ENCODE data around the gene SPATA4. TPM values are rescaled to one million over a fixed set of nuclear protein-coding genes. Genes with fewer than 3 reads are reported as not detected.
"Not testable (repeated sequence)": the region's sequence is repeated elsewhere in the genome, so short reads cannot be mapped to it uniquely, and the experiment has no call there.

Gene SPATA4
- total RNA-seq, 6 experiments from 2014 or later, result not detected

DNA sequence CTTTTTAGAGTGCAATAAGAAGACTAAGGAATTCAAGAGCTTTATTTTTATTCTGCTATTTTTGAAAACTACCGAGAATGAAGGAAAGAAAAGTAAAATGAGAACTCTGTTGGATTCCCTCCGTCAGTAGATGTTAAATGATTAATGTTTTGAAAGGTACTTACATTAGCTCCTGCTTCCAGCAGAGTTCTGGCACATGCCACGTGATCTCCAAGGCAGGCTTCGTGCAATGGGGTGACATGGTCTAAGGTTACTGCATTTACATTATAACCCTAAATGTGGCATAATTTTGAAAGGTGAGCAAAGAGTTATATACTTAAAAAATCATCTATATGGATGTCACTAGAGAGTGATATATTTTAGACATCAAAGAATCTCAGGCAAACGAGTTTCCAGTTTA, 26.8 kb upstream of the SPATA4 start:
- Histone ChIP-seq H3K27ac (no peak overlapping the region), H3K36me3 (no peaks in the 10 kb centered on the region), H3K9me3 (no peaks in the 10 kb centered on the region), H3K4me3 (no peak overlapping the region), H3K4me1 (no peaks in the 10 kb centered on the region), H3K27me3 (no peaks in the 10 kb centered on the region)
- no peak for DNase-seq
- WGBS (ENCODE audit: insufficient coverage, low coverage, low lambda C conversion rate, missing lambda C conversion rate), result 60% methylated on average over 5 of the region's 5 CpGs
- no peak for TF ChIP-seq POLR2A (IDR thresholded peaks at IDR 0.05)
- TF ChIP-seq, protein P1, sequence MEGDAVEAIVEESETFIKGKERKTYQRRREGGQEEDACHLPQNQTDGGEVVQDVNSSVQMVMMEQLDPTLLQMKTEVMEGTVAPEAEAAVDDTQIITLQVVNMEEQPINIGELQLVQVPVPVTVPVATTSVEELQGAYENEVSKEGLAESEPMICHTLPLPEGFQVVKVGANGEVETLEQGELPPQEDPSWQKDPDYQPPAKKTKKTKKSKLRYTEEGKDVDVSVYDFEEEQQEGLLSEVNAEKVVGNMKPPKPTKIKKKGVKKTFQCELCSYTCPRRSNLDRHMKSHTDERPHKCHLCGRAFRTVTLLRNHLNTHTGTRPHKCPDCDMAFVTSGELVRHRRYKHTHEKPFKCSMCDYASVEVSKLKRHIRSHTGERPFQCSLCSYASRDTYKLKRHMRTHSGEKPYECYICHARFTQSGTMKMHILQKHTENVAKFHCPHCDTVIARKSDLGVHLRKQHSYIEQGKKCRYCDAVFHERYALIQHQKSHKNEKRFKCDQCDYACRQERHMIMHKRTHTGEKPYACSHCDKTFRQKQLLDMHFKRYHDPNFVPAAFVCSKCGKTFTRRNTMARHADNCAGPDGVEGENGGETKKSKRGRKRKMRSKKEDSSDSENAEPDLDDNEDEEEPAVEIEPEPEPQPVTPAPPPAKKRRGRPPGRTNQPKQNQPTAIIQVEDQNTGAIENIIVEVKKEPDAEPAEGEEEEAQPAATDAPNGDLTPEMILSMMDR (IDR thresholded peaks at IDR 0.05), result no peak
- intact Hi-C loops (cut with DNase I), result no loop called here
- no peak for ATAC-seq

DNA sequence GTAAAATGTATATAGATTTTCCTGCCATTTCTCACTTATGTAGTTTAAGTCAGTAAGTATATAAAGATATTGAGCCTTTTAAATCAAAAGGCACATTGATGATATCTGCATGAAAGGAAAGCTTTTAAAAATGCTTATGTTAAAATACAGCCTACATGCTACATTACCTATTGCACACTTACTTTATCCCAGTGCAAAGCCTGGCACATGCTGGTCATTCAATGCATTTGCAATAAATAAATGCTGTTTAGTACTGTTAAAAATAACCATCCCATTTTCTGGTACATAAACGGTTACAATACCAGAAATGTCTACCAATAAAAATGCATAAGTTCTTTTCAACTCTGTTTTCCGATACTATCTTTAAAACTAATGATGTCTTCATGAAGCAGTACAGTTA, 22.1 kb upstream of the SPATA4 start:
- TF ChIP-seq, protein P1 (IDR thresholded peaks at IDR 0.05), result no peak
- TF ChIP-seq POLR2A (IDR thresholded peaks at IDR 0.05), result no peak
- Histone ChIP-seq H3K36me3 (no peaks in the 10 kb centered on the region), H3K27me3 (no peaks in the 10 kb centered on the region), H3K27ac (no peak overlapping the region), H3K9me3 (no peaks in the 10 kb centered on the region), H3K4me1 (no peaks in the 10 kb centered on the region), H3K4me3 (no peak overlapping the region)
- no peak for ATAC-seq
- intact Hi-C loops (cut with DNase I), result no loop called here
- no peak for DNase-seq
- WGBS (ENCODE audit: insufficient coverage, low coverage, low lambda C conversion rate, missing lambda C conversion rate), result 64% methylated on average over 2 of the region's 2 CpGs

DNA sequence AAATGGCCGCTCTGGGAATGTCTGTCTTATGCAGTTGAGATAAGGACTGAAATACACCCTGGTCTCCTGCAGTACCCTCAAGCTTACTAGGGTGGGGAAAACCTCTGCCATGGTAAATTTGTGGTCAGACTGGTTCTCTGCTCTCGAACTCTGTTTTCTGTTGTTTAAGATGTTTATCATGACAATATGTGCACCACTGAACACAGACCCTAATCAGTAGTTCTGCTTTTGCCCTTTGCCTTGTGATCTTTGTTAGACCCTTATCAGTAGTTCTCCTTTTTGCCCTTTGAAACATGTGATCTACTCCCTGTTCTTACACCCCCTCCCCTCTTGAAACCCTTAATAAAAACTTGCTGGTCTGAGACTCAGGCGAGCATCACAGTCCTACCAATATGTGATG, 17.0 kb upstream of the SPATA4 start:
- intact Hi-C loops (cut with DNase I); DNase-seq; H3K27ac ChIP-seq; H3K4me3 ChIP-seq; H3K36me3 ChIP-seq; H3K27me3 ChIP-seq; ATAC-seq; H3K4me1 ChIP-seq; H3K9me3 ChIP-seq: not testable (repeated sequence)
- WGBS (ENCODE audit: insufficient coverage, low coverage, low lambda C conversion rate, missing lambda C conversion rate), result 80% methylated on average over 3 of the region's 3 CpGs

GRCh38 chr4:176210579-176211296, 15.4 kb upstream of the SPATA4 start:
- Histone ChIP-seq H3K27me3 (no peaks in the 10 kb centered on the region), H3K9me3 (no peaks in the 10 kb centered on the region), H3K4me3 (no peak overlapping the region), H3K4me1 (no peaks in the 10 kb centered on the region), H3K36me3 (no peaks in the 10 kb centered on the region), H3K27ac (no peak overlapping the region)
- TF ChIP-seq, protein P1 (IDR thresholded peaks at IDR 0.05), result no peak
- no peak for TF ChIP-seq POLR2A (IDR thresholded peaks at IDR 0.05)
- DNase-seq (no peak), ATAC-seq (no peak)
- 51% methylated on average over 7 of the region's 7 CpGs for WGBS (ENCODE audit: insufficient coverage, low coverage, low lambda C conversion rate, missing lambda C conversion rate)
- intact Hi-C loops (cut with DNase I), result no loop called here

DNA sequence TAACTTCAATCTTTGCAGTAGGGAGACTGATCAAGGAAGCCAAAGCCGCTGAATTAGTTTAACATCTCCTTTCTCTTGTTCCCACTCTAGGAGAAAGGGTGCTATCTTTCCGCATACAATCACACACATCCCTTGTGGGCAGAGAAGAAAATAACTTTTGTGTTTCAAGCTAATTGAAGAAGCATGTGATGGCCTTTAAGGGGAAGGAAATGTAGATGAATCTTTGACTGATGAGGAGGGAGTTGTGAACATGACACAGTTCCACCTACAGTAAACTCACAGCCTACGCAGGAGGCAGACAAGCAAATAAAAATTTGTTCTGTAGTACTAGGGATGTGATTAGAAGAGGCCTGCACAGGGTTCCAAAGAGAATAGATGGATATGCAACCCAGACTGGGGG, 14.7 kb upstream of the SPATA4 start:
- no peak overlapping the region for H3K4me3 ChIP-seq
- H3K9me3 ChIP-seq, result no peaks in the 10 kb centered on the region
- H3K27me3 ChIP-seq, result no peaks in the 10 kb centered on the region
- DNase-seq, result no peak
- no peaks in the 10 kb centered on the region for H3K4me1 ChIP-seq
- no peak overlapping the region for H3K27ac ChIP-seq
- TF ChIP-seq, protein P1 (IDR thresholded peaks at IDR 0.05), result no peak
- TF ChIP-seq POLR2A (IDR thresholded peaks at IDR 0.05), result no peak
- intact Hi-C loops (cut with DNase I), result no loop called here
- H3K36me3 ChIP-seq, result no peaks in the 10 kb centered on the region
- WGBS (ENCODE audit: insufficient coverage, low coverage, low lambda C conversion rate, missing lambda C conversion rate), result 48% methylated on average over 3 of the region's 3 CpGs
- no peak for ATAC-seq

Data from right lobe of liver (tissue), 6 donors.